NCI-H2196 (cell line): ENCODE measurements around the gene NRXN2.
A peak's percentile ranks its signal among the peaks of the same experiment; 100 is the strongest.

ENCODE experiments used
- DNase-seq: peaks from one replicate; lab custom pipeline; 2025; ENCODE audit not compliant: unreplicated experiment; lab: John Stamatoyannopoulos, UW

Gene NRXN2

GRCh38 chr11:64632654-64633053 is 90.3 kb downstream of the NRXN2 start:
- DNase-seq, result no peak

- DNase-seq, result no peak
These were observed 90.8 kb downstream of the NRXN2 start for GRCh38 chr11:64632237-64632636.

- DNase-seq, result no peak
These were observed 91.3 kb downstream of the NRXN2 start for GRCh38 chr11:64631675-64632074.

DNA sequence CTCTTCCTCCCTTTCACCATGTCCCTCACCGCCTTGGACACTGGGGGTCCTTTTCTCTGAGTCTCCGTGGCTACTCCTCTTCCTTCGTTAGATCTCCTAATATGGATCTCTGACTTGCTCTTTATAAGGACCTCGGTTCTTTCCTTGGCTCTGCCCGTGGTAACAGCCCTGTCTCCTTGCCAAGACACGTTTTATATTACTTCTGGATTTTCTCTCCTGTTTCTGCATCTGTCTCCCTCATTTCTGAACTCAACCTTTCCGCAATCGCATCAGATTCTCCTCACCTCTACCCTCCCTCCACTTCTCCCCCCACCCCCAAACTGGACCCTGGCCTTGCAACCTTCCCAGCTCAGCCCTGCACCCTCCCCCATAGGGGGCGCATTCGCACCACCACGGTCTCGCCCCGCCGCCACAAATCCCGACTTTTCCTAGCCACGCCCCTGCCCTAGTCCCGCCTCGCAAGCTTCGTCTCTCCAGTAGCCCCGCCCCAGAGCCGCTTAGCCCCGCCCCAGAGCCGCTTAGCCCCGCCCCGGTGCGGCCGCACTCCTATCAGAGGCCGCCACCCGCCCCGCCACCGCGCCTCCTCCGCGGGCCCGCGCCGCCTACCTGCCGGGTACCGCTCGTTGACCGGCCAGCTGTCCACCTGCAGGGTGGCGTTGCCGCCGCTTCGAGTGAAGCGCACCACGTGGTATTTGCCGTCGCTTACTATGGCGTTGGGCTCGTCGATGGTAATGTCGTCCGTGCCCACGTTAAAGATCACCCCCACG is 93.0 kb downstream of the NRXN2 start:
- DNase-seq, result no peak

- DNase-seq, result no peak
These were observed 93.9 kb downstream of the NRXN2 start for GRCh38 chr11:64629103-64629502.

DNA sequence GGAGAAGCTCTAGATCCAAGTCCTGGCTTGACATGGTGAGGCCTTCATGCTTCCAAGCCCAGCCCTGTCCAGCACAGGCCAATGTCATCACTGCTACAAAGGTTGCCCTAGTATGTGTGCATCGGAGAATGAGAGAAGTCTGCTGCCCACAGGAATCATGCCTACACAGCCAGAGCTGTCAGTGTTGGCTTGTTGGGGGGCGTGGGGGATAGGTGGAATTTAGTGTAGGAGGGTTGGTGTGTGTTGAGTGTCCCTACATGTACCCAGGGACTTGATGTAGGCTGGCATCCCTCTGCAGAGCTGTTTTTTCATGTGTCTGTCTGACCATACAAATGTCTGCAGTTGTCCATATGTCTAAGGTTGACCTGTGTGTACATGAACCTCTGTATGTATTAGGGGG is 94.4 kb downstream of the NRXN2 start:
- DNase-seq, result no peak

DNA sequence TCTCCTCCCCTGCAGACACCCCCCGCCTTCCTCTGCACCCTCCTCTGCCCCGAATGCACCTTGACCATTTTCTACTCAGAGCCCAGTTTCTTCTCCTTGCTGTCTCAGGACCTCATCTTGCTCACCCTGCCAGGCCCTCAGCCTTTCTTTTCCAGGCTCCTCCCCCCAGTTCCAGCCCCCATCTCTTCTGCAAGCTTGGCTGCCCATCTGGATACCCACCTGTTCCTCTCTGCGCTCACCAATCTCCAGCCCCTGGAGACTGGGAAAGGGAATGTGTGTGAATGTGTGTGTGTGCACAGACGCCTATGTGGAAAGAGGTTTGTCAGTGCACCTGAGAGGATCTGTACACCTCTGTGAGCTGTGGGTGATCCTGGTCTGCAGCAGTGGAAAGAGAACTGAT is 95.6 kb downstream of the NRXN2 start:
- no peak for DNase-seq

- no peak for DNase-seq
These were observed 96.4 kb downstream of the NRXN2 start for GRCh38 chr11:64626637-64627036.

GRCh38 chr11:64624883-64625481 is 98.0 kb downstream of the NRXN2 start:
- no peak for DNase-seq

- DNase-seq, result no peak
These were observed 100.3 kb downstream of the NRXN2 start for GRCh38 chr11:64622681-64623080.

DNA sequence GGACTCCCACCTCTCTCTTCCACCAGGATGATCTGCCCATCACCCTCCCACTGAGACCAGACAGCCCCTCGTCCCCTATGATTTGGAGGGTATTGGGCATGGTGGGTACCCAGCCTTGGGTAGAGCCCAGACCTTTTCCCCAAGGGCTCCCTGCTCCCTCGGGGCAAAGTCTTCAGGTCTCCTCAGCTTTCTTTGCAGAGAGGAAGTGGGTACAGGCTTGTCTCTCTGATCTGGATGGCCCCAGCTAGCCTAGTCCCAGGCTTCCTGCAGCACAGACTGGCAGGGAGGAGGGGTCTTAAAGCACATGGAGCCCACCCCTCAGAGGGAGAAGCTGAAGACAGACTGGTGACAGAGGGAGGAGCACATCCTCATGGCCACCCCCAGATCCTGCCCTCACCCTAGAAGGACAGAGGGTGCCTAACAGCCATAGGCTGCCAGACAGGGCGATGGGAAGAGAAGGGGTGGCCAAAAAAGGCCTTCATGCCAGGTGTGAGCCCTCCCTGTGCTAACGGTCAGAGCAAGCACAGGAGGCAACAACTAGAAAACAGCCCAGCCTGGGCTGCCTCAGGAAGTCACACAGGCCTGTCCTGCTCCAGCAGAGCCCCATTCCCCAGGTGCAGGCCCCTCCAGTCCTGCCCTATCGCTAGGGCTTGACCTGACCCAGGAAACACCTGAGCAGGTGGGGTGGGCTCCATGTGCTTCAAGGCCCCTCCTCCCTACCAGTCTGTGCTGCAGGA is 101.5 kb downstream of the NRXN2 start:
- DNase-seq, result no peak

- peak; percentile 64 for DNase-seq
These were observed 102.5 kb downstream of the NRXN2 start for GRCh38 chr11:64620381-64620971.

GRCh38 chr11:64619811-64620380 is 103.1 kb downstream of the NRXN2 start:
- DNase-seq, result peak; percentile 72

DNA sequence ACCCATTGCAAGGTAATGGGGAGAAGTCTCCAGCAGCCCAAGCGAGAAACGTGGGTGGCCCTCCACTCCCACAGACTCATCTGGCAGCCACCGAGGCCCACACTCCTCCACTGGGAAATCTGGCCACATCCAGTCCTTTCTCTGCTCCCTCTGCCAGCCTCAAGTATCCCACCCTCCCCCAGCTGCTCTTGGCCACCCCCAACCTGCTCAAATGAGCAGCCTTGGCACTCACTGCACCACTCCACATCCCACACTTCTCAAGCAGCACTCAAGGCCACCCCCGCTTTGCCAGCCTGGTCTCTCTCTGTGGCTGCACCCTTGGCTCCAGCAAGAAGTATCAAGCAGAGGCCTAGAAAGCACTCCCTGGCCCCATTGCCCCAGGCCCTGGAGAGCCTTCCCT is 103.8 kb downstream of the NRXN2 start:
- DNase-seq, result no peak

DNA sequence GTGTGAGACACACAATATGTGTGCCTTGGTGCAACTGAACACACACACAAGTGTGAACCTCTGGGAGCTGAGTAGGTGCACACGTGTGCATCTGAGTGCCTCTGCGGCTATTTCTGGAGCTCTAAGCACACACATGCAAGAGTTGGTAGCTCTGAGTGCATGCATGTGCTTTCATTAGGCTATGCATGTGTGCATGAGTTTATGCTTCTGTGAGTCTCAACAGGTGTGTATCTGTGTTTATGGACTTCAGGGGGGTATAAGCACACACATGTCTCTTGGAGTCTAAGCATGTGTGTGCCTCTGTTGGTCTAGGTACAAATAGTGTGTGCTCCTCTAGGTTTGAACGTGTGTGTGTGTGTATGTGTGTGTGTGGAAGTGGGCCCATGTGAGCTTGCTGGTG is 106.2 kb downstream of the NRXN2 start:
- no peak for DNase-seq

- DNase-seq, result no peak
These were observed 108.1 kb downstream of the NRXN2 start for GRCh38 chr11:64614917-64615316.

- no peak for DNase-seq
These were observed 109.3 kb downstream of the NRXN2 start for GRCh38 chr11:64613648-64614047.

DNA sequence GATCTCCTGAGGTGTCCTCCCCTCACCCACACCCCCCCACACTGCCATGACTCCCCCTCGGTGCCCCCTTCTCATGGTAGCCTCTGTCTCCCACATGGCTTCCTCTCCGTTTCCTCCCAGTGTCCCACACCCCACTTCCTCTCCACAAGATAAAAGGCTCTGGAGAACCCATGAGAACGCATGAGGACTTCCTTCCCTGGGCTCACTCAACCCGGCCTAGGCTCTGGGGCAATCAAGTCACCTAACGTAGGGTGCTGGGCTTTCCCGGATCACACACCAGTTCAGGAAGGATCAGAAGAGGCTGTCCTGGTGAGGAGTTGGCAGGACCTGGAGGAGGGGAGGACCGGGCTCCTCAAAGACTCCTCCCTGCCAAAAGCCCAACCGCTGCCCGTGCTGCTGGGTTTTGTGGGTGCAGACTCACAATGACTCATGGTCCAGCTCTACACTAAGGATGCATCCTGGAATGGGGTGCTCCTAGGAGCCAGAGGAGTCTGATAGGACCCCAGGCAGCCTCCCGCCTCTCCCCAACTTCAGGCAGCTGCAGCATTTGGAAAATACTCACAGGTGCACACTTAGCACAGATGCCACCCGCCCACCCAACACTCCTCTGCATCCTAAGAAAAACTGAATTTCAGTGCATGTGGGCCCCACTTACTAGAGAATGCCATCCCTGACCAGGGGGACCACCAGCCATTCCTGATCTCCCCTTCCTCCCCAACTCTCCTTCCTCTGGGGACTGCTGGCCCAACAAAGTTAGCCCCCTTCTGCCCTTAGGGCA is 110.9 kb downstream of the NRXN2 start:
- no peak for DNase-seq

DNA sequence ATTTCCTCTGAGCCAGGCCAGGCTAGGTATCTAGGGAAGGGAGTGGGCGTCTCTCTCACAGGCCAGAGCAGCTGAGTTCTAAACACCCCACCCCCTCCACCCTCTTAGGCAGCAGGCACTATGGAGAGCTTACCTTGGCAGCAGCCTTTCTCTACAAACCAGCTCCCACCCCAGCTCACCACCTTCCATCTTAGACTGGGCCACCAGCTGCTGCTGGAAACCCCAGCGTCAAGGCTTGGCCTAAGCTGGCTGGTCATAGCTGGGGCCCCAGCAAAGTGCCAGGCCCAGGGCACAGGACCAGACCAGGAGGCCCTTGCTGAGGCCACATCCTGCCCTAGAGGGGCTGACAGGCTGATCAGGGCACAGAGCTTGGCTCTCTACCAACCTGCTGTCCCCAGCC is 111.8 kb downstream of the NRXN2 start:
- DNase-seq, result no peak

GRCh38 chr11:64610596-64610995 is 112.4 kb downstream of the NRXN2 start:
- DNase-seq, result no peak
